GM12878 (cell line): ENCODE results near the gene ASPM.

ENCODE experiments used
- ASH2L ChIP-seq: fragments of 300-600, 200-600 bp; sonication (generic); IDR thresholded peaks from 2 replicates; pipeline ENCODE4 v1.6.1; 2017; ENCODE audit warnings: low read depth, mild to moderate bottlenecking, borderline replicate concordance
- ATF3 ChIP-seq: IDR thresholded peaks from 2 replicates; pipeline ENCODE4 v1.6.1; 2011; ENCODE audit warnings: low read depth, mild to moderate bottlenecking, low read length, moderate library complexity, borderline replicate concordance; ENCODE audit errors: extremely low read depth
- BRCA1 ChIP-seq: IDR thresholded peaks from 2 replicates; pipeline ENCODE4 v1.6.1; 2011; ENCODE audit warnings: low read depth, low read length, improper control_type of control experiment
- CTCF ChIP-seq, 3 experiments: IDR thresholded peaks in 2 of 3; conservative IDR thresholded peaks in 1 of 3; 2 replicates each; pipeline ENCODE4 v1.5.1; 2011; ENCODE audit warnings: low read depth in 3 of 3, low read length in 3 of 3, mild to moderate bottlenecking in 3 of 3, control low read depth in 2 of 3, moderate library complexity in 2 of 3, inconsistent platforms in 1 of 3, mixed read lengths in 1 of 3; ENCODE audit not compliant: control insufficient read depth in 2 of 3, insufficient read depth in 1 of 3; ENCODE audit errors: extremely low read depth in 1 of 3
- E2F4 ChIP-seq: IDR thresholded peaks from 2 replicates; pipeline ENCODE4 v1.6.1; 2012; ENCODE audit warnings: low read depth, low read length, improper control_type of control experiment
- HSF1 ChIP-seq: fragments of 150-350 bp; IDR thresholded peaks from 2 replicates; pipeline ENCODE4 v1.6.1; 2014; ENCODE audit warnings: mild to moderate bottlenecking, low read depth, low read length
- MAX ChIP-seq: IDR thresholded peaks from 2 replicates; pipeline ENCODE4 v1.6.1; 2012; ENCODE audit warnings: low read depth, low read length, improper control_type of control experiment
- NRF1 ChIP-seq: conservative IDR thresholded peaks from 2 replicates; pipeline ENCODE4 v1.6.1; 2011; ENCODE audit warnings: mild to moderate bottlenecking, low read depth, low read length, improper control_type of control experiment
- POLR2AphosphoS5 ChIP-seq: IDR thresholded peaks from 2 replicates; pipeline ENCODE4 v1.6.1; 2011; ENCODE audit warnings: mild to moderate bottlenecking, low read length, inconsistent platforms
- SRF ChIP-seq, 2 experiments: IDR thresholded peaks; 2 replicates each; pipeline ENCODE4 v1.6.1; 2011; ENCODE audit warnings: low read depth in 2 of 2, low read length in 2 of 2, mild to moderate bottlenecking in 1 of 2, moderate library complexity in 1 of 2
- TCF12 ChIP-seq: IDR thresholded peaks from 2 replicates; pipeline ENCODE4 v1.6.1; 2011; ENCODE audit warnings: low read depth, mild to moderate bottlenecking, low read length
- USF2 ChIP-seq: IDR thresholded peaks from 2 replicates; pipeline ENCODE4 v1.6.1; 2011; ENCODE audit warnings: low read depth, low read length, improper control_type of control experiment, borderline replicate concordance

GRCh38 chr1:197181982-197182381, 35.5 kb upstream of the ASPM start:
- no peak for TF ChIP-seq CTCF (IDR thresholded peaks at IDR 0.05 in 2 of 3, conservative IDR thresholded peaks at IDR 0.05 in 1 of 3; ENCODE audit: control insufficient read depth in 2 of 3, extremely low read depth in 1 of 3, insufficient read depth in 1 of 3, low read depth in 3 of 3, low read length in 3 of 3)
- no peak for TF ChIP-seq E2F4
- TF ChIP-seq HSF1: no peak
- TF ChIP-seq NRF1: no peak
- TF ChIP-seq ATF3: no peak
- no peak for TF ChIP-seq USF2
- no peak for TF ChIP-seq POLR2AphosphoS5
- TF ChIP-seq ASH2L: no peak
- TF ChIP-seq TCF12: no peak
- no peak for TF ChIP-seq BRCA1
- TF ChIP-seq MAX: no peak
- no peak for TF ChIP-seq SRF (IDR thresholded peaks at IDR 0.05; ENCODE audit: low read depth in 2 of 2, low read length in 2 of 2)
